Esophagus muscularis mucosa (tissue), 4 donors: ENCODE measurements around the gene RAB20.
A peak's percentile ranks its signal among the peaks of the same experiment; 100 is the strongest.

Experiments
- CTCF ChIP-seq, 3 experiments: fragments of 200-600 bp in 2 of 3; fragments of 450-650 bp in 1 of 3; sonication (generic) in 2 of 3; IDR thresholded peaks; one replicate each; pipeline ENCODE4 v1.5.1; 2017 to 2019; ENCODE audit warnings: antibody characterized with exemption in 3 of 3, mild to moderate bottlenecking in 2 of 3, moderate library complexity in 1 of 3
- EP300 ChIP-seq: sonication (generic); formaldehyde crosslinking; IDR thresholded peaks from one replicate; pipeline ENCODE4 v1.6.1; 2017; ENCODE audit warnings: antibody characterized with exemption
- POLR2A ChIP-seq: fragments of 450-650 bp; IDR thresholded peaks from one replicate; pipeline ENCODE4 v1.6.1; 2017; ENCODE audit warnings: antibody characterized with exemption, moderate library complexity, mild to moderate bottlenecking, low read depth

GRCh38 chr13:110506859-110507566 lies 54.5 kb downstream of the RAB20 start:
- TF ChIP-seq CTCF (IDR thresholded peaks at IDR 0.05) = no peak
- TF ChIP-seq EP300 = peak; percentile 31
- no peak for TF ChIP-seq POLR2A
